PFSK-1 (cell line): ENCODE data around the gene THYN1.

Experiments used
- FOXP2 ChIP-seq: optimal IDR thresholded peaks from 2 replicates; pipeline ENCODE3; 2011; ENCODE audit warnings: borderline replicate concordance, control low read depth, inconsistent platforms; ENCODE audit not compliant: insufficient read depth; ENCODE audit errors: extremely low read length, extremely low read depth
- POLR2AphosphoS5 ChIP-seq: IDR thresholded peaks from 2 replicates; pipeline ENCODE4 v1.6.1; 2012; ENCODE audit warnings: low read depth, mild to moderate bottlenecking, control low read depth, low read length, moderate library complexity
- SIN3A ChIP-seq: IDR thresholded peaks from 2 replicates; pipeline ENCODE4 v1.6.1; 2012; ENCODE audit warnings: mild to moderate bottlenecking, low read length, moderate library complexity, borderline replicate concordance; ENCODE audit not compliant: insufficient read depth
- TAF1 ChIP-seq: IDR thresholded peaks from 2 replicates; pipeline ENCODE4 v1.6.1; 2012; ENCODE audit warnings: low read length, control low read depth, borderline replicate concordance; ENCODE audit not compliant: insufficient read depth
- TF ChIP-seq, protein P1 (sequence below), 2 experiments: IDR thresholded peaks; 2 replicates each; pipeline versions ENCODE4 v1.6.1 to v1.8.0; 2011 to 2012; ENCODE audit warnings: low read depth in 2 of 2, low read length in 2 of 2, control low read depth in 1 of 2, inconsistent platforms in 1 of 2, mild to moderate bottlenecking in 1 of 2, moderate library complexity in 1 of 2; ENCODE audit not compliant: insufficient read depth in 1 of 2

Gene THYN1

DNA sequence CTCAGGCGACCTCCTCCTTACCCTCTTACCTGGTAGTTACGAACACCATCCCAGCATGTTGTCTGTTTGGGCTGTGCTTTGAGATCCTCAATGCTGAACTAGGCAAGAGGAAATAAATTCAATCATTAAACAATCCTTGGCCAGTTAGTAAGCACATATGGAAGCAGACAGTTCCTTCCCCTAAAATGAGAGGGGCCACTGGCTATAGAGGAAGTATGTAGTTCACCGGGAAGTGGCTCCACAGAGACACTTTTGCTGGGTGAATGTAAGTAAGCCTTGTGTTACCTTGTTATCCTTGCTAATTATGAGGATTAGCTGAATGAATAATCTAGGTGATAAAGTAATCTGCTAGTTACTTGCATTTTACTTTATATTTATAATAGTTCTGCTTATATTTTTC, 2.9 kb downstream of the THYN1 start:
- TF ChIP-seq, protein P1, sequence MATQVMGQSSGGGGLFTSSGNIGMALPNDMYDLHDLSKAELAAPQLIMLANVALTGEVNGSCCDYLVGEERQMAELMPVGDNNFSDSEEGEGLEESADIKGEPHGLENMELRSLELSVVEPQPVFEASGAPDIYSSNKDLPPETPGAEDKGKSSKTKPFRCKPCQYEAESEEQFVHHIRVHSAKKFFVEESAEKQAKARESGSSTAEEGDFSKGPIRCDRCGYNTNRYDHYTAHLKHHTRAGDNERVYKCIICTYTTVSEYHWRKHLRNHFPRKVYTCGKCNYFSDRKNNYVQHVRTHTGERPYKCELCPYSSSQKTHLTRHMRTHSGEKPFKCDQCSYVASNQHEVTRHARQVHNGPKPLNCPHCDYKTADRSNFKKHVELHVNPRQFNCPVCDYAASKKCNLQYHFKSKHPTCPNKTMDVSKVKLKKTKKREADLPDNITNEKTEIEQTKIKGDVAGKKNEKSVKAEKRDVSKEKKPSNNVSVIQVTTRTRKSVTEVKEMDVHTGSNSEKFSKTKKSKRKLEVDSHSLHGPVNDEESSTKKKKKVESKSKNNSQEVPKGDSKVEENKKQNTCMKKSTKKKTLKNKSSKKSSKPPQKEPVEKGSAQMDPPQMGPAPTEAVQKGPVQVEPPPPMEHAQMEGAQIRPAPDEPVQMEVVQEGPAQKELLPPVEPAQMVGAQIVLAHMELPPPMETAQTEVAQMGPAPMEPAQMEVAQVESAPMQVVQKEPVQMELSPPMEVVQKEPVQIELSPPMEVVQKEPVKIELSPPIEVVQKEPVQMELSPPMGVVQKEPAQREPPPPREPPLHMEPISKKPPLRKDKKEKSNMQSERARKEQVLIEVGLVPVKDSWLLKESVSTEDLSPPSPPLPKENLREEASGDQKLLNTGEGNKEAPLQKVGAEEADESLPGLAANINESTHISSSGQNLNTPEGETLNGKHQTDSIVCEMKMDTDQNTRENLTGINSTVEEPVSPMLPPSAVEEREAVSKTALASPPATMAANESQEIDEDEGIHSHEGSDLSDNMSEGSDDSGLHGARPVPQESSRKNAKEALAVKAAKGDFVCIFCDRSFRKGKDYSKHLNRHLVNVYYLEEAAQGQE (IDR thresholded peaks at IDR 0.05; ENCODE audit: insufficient read depth in 1 of 2, low read depth in 2 of 2, low read length in 2 of 2), result no peak
- TF ChIP-seq FOXP2 (no peak), SIN3A (no peak)

DNA sequence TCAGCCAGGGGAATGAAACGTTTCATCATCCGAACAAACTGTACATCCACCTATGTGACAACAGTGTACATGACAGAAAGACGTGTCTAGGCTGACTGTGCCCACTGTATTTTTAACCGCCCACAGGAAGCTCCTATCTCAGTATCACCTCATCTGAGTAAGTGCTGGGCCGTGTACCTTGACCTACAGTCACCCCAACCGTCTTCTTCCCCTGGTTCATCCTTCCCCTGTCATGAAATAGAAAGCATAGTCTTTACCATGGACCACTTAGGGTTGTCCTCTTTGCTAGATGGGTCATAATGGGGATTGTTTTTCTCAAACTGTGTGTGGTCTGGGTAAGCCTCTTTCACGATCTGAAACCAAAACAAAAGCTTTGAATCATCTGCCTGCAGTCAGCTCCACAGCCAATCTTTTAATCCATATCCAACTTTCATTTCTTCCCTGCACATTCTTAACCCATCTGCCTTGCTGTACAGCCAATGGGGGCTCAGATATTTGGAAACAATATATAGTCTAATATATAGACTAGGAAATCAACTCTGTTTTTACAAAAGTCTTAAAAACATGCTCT, 4.2 kb downstream of the THYN1 start:
- TF ChIP-seq FOXP2 (no peak), POLR2AphosphoS5 (no peak)

DNA sequence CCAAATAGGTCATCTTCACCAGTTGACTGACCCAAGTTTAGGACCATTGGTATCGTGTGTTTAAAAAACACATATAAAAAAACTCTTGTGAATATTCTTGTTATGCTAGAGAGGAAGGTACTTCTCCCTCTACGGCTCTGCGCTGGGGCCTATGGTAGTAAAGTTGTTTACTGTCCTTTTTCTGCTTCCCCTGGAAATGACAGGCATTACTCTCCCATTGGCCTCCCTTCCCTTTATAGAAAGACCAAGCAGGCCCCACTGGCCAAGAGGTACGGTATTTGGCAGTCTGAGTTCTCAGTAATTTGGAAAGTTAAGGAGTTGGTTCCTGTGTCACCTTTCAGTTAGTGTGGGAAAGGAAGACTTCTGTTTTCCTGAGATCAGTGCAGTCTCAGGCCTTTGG, 6.5 kb downstream of the THYN1 start:
- TF ChIP-seq TAF1 (no peak), FOXP2 (no peak), SIN3A (no peak), POLR2AphosphoS5 (no peak)
- TF ChIP-seq, protein P1 (IDR thresholded peaks at IDR 0.05; ENCODE audit: insufficient read depth in 1 of 2, low read depth in 2 of 2, low read length in 2 of 2), result no peak

DNA sequence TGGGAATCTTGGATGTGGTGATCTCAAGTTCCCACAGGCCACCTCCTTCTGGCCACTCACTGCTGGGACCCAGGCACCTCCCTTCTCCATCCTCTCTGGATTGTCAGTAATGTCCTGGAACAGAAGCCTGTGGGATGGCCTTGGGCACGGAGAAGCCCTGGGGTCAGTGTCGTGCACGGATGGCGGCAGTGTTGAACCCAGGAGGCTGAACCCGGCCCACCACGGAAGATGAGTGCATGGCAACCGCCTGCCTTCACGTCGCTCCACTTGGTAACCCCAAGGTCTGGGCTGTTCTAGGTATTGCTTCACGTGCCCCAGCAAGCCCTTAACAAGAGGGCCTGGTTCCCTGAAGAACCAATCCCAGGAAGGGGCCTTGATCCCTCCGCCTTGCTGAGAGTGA, 7.1 kb downstream of the THYN1 start:
- TF ChIP-seq FOXP2 (no peak), SIN3A (no peak), POLR2AphosphoS5 (no peak)

DNA sequence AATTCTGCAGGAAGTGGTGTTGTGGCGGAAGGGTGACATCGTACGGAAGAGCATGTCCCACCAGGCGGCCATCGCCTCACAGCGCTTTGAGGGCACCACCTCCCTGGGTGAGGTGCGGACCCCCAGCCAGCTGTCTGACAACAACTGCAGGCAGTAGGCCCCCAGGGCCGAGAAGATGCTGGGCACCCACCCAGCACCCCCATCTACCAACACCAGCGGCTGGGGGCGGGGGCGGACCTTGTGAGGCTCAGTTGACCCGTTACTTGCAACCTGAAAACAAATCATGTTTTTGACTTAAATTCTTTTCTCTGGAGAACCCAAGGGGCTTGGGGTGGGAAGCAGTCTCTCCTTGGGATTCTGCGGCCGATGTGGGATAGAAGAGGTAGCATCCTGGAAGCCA, 7.7 kb downstream of the THYN1 start:
- TF ChIP-seq, protein P1 (IDR thresholded peaks at IDR 0.05; ENCODE audit: insufficient read depth in 1 of 2, low read depth in 2 of 2, low read length in 2 of 2), result no peak
- TF ChIP-seq POLR2AphosphoS5 (no peak), FOXP2 (no peak), TAF1 (no peak), SIN3A (no peak)

DNA sequence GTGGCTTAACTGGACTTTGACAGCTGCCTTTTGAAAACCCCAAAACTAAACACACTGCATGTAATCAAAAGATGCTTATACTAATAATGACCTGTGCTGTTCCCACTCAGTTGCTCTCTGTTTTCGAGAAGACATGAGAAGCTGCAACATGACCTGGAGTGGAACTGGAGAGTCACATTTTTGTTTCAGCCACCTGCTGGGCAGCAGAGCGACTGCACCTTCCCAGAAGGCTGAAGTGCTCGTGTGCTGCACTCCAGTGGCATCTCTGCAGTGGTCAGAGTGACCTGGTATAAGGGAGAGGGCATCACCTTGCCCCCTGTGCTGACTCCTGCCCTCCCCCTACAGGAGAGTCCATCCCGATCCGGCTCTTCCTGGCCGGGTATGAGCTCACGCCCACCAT, 8.6 kb downstream of the THYN1 start:
- TF ChIP-seq FOXP2, result no peak

DNA sequence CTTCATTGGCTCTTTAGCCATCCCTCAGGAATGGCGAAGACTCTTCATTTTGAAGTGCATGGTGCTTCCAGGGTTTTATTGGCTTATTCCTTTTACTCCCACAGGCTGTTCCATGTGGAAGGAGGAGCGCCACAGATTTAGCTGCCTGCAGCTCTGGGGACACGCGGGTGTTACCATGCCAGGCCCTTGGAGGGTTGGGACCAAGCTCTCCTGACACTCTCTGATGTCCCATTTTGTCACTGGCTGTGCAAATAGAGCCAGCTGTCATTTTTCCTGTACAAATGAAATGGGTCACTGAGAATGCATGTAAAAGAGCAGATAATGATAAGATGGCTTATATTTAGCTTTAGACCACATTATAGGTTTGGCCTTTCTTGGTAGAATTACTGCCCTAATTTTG, 9.2 kb downstream of the THYN1 start:
- TF ChIP-seq FOXP2 (no peak), SIN3A (no peak), POLR2AphosphoS5 (no peak), TAF1 (no peak)
- TF ChIP-seq, protein P1 (IDR thresholded peaks at IDR 0.05; ENCODE audit: insufficient read depth in 1 of 2, low read depth in 2 of 2, low read length in 2 of 2), result no peak
